ENCODE measurements around the gene ATP5MG. TPM values are rescaled to one million over a fixed set of nuclear protein-coding genes. Genes with fewer than 3 reads are reported as not detected.
A peak's percentile ranks its signal among the peaks of the same experiment; 100 is the strongest.
"Not testable (repeated sequence)": the region's sequence is repeated elsewhere in the genome, so short reads cannot be mapped to it uniquely, and the experiment has no call there.

The ATP5MG gene
- total RNA-seq, 1 donor from 2014 or later, result 61.1 TPM

DNA sequence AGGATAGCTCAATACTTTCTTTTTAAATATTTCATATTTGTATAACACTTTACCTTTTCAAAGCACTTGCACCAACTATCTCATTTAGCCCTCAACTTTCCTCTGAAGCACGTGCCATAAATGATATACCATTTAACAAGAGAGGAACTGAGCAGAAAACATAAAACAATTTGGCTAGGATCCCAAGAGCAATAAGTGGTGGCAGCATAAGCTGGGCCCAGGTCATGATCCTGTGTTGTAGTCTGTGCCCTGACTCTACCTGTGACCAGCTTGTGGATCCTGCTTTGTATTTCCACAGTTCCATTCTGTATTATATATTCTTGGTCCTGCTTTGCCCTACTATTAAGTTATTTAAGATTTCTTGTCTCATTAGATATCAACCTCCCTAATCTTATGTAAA lies 11.5 kb downstream of the ATP5MG start:
- peaks cover 4% of the 10 kb centered on the region for H3K36me3 ChIP-seq (ENCODE audit: control insufficient read depth, insufficient read depth, low read length)
- no peak for TF ChIP-seq CTCF (IDR thresholded peaks at IDR 0.05; ENCODE audit: insufficient read depth, low read length, severe bottlenecking)
- no peaks in the 10 kb centered on the region for H3K27me3 ChIP-seq (ENCODE audit: control insufficient read depth, insufficient read depth, low read length)
- FAIRE-seq, result no peak
- no peak overlapping the region for H3K4me3 ChIP-seq (ENCODE audit: low read depth, low read length)
- DNase-seq (ENCODE audit: low read depth), result no peak

DNA sequence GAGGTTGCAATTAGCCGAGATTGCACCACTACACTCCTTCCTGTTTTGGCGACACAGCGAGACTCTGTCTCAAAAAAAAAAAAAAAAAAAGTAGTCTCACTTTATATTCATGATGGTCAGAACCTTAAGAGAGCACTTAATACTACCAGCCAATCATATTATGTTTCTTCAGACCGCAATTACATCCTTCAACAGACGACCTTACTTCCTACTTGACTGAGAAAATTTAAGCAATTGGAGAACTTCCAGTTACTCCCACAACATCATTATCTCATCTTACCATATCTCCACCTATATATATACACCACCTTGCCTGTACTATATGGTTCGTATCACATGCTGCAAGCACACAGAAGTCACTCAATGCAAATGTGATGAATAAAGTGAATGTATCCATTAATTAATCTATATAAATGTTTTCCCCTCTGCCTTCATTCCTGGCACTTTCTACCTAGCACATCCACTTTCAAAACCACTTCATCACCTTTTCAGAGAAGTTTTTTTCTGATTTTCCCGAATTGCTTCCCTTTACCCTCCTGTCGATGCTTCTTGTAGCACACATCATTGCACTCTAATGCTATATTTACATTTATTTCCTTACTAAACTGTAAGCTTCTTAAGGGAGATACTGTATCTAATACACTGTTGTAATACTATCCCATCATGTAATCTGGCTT lies 13.8 kb downstream of the ATP5MG start:
- Histone ChIP-seq H3K36me3 (ENCODE audit: control insufficient read depth, insufficient read depth, low read length) (peaks cover 4% of the 10 kb centered on the region), H3K4me3 (ENCODE audit: low read depth, low read length) (no peak overlapping the region), H3K27me3 (ENCODE audit: control insufficient read depth, insufficient read depth, low read length) (no peaks in the 10 kb centered on the region)
- no peak for TF ChIP-seq CTCF (IDR thresholded peaks at IDR 0.05; ENCODE audit: insufficient read depth, low read length, severe bottlenecking)
- DNase-seq (ENCODE audit: low read depth) (no peak), FAIRE-seq (no peak)

- H3K27me3 ChIP-seq (ENCODE audit: control insufficient read depth, insufficient read depth, low read length), result no peaks in the 10 kb centered on the region
- H3K36me3 ChIP-seq (ENCODE audit: control insufficient read depth, insufficient read depth, low read length), result peaks cover 4% of the 10 kb centered on the region
- no peak for FAIRE-seq
- peak; percentile 75 for DNase-seq (ENCODE audit: low read depth)
- H3K4me3 ChIP-seq (ENCODE audit: low read depth, low read length), result no peak overlapping the region
- TF ChIP-seq CTCF (IDR thresholded peaks at IDR 0.05; ENCODE audit: insufficient read depth, low read length, severe bottlenecking), result no peak
Observed at GRCh38 chr11:118415739-118416068, 14.3 kb downstream of the ATP5MG start.

GRCh38 chr11:118416900-118417299 lies 15.5 kb downstream of the ATP5MG start:
- FAIRE-seq; H3K36me3 ChIP-seq (ENCODE audit: control insufficient read depth, insufficient read depth, low read length); DNase-seq (ENCODE audit: low read depth); H3K4me3 ChIP-seq (ENCODE audit: low read depth, low read length); H3K27me3 ChIP-seq (ENCODE audit: control insufficient read depth, insufficient read depth, low read length): not testable (repeated sequence)

DNA sequence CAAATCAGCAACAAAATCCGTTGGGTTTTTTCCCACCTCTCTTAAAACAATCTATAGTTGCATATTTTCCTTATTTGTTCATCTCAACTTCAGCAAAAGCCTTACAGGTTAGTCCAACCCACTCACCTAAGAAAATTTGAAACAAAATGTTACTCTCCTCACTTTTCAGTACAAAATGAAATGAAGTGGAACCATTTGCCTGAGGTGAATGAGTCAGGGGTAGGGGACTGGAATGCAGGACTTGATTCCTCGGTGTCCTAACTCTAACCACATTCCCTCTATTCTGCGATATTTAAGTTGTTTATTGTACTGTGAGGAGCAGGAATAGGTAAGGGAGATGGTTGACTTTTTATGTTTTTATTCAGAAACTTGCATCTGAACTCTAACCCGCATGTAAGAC lies 16.4 kb downstream of the ATP5MG start:
- FAIRE-seq (no peak), DNase-seq (ENCODE audit: low read depth) (no peak)
- Histone ChIP-seq H3K27me3 (ENCODE audit: control insufficient read depth, insufficient read depth, low read length) (no peaks in the 10 kb centered on the region), H3K4me3 (ENCODE audit: low read depth, low read length) (no peak overlapping the region), H3K36me3 (ENCODE audit: control insufficient read depth, insufficient read depth, low read length) (peaks cover 4% of the 10 kb centered on the region)
- TF ChIP-seq CTCF (IDR thresholded peaks at IDR 0.05; ENCODE audit: insufficient read depth, low read length, severe bottlenecking), result no peak

- FAIRE-seq (peak; percentile 23), DNase-seq (ENCODE audit: low read depth) (no peak)
- Histone ChIP-seq H3K4me3 (ENCODE audit: low read depth, low read length) (no peak overlapping the region), H3K27me3 (ENCODE audit: control insufficient read depth, insufficient read depth, low read length) (no peaks in the 10 kb centered on the region), H3K36me3 (ENCODE audit: control insufficient read depth, insufficient read depth, low read length) (peaks cover 2% of the 10 kb centered on the region)
- no peak for TF ChIP-seq CTCF (IDR thresholded peaks at IDR 0.05; ENCODE audit: insufficient read depth, low read length, severe bottlenecking)
Observed at GRCh38 chr11:118418766-118419165, 17.4 kb downstream of the ATP5MG start.

Data from bronchial epithelial cell (primary cell).